GM21825 (cell line): Measurements from ENCODE around the gene ARHGAP28.
"Not testable (repeated sequence)": the region's sequence is repeated elsewhere in the genome, so short reads cannot be mapped to it uniquely, and the experiment has no call there.

Source experiments
- ATAC-seq: cut with Tn5 transposase; IDR thresholded peaks from one replicate; pipeline ENCODE4 v1.9.1; 2021; ENCODE audit warnings: mild to moderate bottlenecking, moderate library complexity; ENCODE audit not compliant: unreplicated experiment

The ARHGAP28 gene

GRCh38 chr18:6891788-6892187 lies 162.3 kb downstream of the ARHGAP28 start:
- ATAC-seq, result no peak

DNA sequence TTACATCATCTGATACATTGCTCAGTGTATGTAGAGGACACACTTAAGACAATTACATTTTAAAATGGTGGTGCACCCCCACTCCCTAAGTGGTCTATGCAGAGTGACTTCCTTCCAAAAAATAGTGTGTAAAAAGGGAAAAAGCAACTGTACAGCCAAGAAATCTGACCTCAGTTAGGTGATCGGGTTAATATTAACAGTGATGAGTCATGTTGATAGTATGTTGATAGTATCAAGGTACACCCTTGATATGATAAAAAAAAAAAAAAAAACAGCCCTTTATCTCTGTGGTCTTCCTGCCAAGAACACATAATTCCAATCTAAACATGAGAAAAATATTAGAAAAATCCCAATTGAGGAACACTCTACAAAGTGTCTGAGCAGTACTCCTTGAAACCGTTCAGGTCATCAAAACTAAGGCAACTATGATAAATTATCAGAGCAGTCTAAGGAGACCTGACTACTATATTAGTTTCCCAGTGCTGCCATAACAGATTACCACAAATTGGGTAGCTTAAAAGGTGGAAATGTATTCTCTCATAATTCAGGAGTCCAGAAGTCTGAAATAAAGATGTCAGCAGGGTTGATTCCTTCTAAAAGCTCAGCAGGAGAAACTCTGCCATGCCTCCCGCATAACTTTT lies 171.9 kb downstream of the ARHGAP28 start:
- ATAC-seq, result no peak

- no peak for ATAC-seq
These were observed 187.6 kb downstream of the ARHGAP28 start for GRCh38 chr18:6917072-6917471.

GRCh38 chr18:6920099-6920955 lies 190.8 kb downstream of the ARHGAP28 start:
- no peak for ATAC-seq

DNA sequence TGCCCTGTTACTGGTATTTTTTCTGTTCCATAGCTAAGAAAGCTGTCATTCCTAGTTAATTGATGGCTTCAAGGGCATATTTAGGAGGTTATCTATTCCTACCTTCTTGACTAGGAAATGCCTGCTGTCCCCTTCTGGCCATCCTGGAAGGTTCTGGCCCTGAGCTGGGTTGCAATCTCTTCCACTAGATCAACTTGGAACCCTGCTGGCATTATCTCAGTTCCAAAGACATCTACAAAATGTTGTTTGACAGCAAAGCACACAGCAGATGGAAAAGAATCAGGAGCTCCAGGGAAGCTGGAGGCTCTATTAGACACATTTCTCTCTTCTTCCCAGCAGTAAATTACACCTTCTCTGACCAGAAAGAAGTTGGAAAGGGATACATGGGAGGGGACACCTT lies 192.1 kb downstream of the ARHGAP28 start:
- ATAC-seq, result no peak

GRCh38 chr18:6923220-6923619 lies 193.7 kb downstream of the ARHGAP28 start:
- ATAC-seq, result no peak

DNA sequence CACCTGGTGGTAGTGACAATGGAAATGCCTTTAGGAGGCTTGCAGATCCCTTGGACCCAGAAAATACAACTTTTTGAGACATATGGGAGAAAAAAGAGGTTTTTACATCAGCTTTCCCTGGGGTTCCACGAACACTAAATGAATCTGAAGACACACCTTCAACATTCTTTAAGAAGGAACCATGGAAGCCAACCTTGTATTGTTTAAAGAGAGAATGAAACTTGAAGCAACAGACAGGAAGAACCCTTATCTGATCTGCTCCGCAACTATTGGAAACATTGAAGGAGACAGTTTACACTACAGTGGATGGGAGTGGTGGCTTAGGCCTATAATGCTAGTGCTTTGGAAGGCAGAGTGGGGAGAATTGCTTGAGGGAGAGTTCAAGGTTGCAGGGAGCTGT lies 197.6 kb downstream of the ARHGAP28 start:
- ATAC-seq, result no peak

GRCh38 chr18:6928359-6928758 lies 198.8 kb downstream of the ARHGAP28 start:
- no peak for ATAC-seq

- no peak for ATAC-seq
These were observed 200.0 kb downstream of the ARHGAP28 start for GRCh38 chr18:6929370-6930102.

DNA sequence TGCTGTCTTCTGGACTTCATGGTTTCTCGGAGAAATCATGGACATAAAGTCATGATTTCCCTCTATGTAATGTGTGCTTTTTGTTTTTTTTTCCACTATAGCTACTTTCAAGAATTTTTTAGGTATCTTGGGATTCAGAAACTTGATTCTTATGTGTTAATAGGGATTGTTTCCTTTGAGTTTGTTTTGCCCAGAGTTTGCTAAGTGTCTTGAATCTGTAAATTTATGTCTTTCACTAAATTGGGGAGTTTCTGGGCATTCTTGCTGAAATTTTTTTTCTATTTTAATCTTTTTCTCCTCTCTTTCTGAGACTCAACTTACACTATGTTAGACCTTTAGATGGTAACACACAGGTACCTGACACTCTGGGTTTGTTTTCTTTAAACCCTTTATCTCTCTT lies 205.3 kb downstream of the ARHGAP28 start:
- ATAC-seq, result no peak

GRCh38 chr18:6938003-6938402 lies 208.5 kb downstream of the ARHGAP28 start:
- no peak for ATAC-seq

DNA sequence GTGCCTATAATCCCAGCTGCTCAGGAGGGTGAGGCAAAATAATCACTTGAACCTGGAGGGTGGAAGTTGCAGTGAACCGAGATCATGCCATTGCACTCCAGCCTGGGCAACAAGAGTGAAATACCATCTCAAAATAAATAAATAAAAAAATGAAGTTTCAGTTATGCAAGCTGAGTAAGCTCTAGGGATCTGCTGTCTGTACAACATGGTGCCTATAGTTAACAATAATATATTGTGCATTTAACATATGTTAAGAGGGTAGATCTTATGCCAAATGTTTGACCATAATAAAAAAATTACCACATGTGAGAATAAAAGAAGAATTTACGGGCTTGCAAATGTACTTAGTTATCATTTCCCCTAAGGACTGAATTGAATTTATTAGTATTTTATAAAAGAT lies 208.9 kb downstream of the ARHGAP28 start:
- ATAC-seq, result not testable (repeated sequence)

DNA sequence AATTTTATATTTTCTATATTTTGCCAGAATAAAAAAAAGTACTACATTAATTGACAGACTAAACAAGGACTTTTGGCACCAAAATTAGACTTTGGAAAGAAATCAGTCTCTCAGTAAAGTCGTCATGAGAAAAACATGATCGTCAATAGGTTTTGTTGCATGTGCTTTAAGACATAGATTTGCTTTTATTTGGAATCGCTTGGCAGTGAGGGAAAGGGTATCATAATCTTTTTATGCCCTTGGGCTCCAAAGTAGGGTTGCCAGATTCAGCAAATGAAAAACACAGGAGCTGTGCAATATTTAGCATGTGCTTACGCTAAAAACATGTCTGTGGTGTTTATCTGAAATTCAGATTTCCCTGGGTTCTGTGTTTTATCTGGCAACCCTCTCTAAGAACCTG lies 210.5 kb downstream of the ARHGAP28 start:
- no peak for ATAC-seq

GRCh38 chr18:6940451-6940850 lies 210.9 kb downstream of the ARHGAP28 start:
- no peak for ATAC-seq

DNA sequence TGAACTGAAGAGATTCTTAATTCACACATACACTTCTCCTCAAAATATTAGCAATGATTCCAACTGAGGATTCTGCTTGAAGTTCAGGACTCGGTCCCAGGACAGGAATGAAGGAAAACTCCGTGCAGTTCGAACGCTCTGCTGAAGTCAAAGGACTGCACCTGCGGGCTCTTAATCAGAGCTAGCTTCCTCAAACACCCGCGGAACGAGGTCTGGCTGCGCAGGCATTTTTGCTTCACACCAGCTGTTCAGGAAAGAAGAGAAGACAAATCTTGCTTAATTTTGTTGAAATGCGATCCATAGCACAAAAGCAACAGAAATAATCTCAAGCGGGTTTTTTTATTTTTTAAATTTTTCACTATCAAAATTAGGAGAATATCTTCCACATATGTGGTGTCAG lies 212.5 kb downstream of the ARHGAP28 start:
- ATAC-seq, result no peak

GRCh38 chr18:6942742-6943141 lies 213.2 kb downstream of the ARHGAP28 start:
- ATAC-seq, result no peak

GRCh38 chr18:6943143-6943542 lies 213.6 kb downstream of the ARHGAP28 start:
- ATAC-seq, result no peak

- ATAC-seq, result no peak
These were observed 218.0 kb downstream of the ARHGAP28 start for GRCh38 chr18:6947338-6948030.

DNA sequence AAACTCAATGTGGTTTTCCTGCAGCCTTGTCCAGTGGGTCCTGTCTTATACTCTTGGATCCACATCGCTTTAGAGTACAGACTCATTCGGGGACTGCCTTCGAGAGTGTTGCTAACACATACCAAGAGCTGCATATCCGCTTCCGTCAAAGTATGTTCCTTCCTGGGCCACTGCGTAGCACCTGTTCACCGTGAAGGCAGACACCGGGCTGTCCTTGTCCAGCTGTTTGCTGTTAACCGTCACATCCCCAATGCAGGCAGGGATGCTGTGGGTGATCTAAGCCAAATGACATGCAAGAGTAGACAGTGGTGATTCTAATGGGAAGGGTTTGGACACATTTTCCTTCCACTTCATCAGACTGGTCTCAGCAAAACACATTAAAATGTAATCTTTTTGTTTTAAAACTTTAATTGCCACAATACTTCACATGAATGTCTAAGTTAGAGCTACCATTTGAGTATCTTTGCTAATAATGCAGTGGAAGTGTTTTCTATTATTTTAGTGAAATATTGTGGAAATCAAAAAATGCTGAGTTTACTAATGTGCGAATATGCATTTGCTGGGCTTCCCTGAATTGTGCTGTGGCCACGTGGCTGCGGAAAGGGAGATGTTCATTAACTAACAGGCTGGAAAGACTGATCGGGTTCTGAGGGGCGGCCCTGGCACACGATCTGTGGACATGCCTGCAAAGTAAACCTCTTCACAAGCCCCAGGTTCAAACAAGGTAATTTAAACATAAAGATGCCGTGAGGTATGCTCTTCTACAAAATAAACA lies 219.0 kb downstream of the ARHGAP28 start:
- no peak for ATAC-seq

DNA sequence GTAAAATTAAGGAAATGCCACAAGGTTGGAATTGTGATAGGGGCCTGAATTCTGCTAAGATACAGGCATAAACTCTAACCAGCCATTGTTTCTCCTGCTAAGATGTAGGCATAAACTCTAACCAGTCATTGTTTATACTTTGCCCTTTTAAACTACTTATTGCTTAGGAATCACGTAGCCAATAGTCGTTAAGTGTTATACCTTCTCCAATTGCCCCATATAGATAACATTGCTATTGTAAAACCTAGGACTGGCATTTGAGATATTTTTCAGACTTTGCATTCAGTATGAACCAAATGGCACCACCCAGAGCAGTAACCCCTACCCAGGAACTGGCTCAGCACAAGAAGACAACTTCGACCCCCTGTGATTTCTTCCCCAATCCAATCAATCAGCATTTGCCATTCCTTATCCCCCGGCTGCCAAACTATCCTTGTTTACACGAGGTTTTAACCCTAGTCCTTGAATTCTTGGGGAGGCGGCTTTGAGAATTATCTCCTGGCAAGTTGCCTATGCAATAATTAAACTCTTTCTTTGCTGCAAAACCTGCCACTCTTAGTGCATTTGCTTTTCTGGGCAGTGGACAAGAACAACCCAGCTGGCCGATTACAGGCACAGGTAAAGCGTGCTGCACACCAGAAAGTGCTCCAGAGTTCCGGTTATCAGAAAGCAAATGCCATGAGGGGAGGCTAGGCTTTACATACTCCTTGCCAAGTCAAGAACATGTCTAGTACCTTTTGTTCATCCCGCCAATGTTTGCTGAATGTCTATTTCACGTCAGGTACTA lies 220.5 kb downstream of the ARHGAP28 start:
- no peak for ATAC-seq
